ENCODE results near the gene CHRNB1.

CHRNB1 gene

DNA sequence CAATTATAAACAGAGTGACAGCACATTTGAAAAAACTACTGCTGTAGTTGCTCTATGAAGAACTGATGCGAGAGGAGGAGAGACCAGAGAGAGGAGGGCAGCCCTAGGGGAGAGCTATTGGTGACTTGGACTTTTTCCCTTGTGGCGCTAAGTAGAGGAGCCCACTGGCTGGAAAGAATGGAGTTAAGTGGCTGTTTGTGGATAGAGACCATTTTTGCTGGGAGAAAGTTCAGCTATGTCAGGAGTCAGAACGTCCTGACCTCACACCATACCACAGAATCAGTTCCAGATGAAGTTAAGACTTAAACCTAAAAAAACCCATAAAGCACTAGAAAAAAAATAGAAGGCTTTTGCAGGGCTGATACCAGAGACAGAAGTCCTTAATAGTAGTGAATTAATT, 41.3 kb downstream of the CHRNB1 start:
- DNase-seq = no peak

DNA sequence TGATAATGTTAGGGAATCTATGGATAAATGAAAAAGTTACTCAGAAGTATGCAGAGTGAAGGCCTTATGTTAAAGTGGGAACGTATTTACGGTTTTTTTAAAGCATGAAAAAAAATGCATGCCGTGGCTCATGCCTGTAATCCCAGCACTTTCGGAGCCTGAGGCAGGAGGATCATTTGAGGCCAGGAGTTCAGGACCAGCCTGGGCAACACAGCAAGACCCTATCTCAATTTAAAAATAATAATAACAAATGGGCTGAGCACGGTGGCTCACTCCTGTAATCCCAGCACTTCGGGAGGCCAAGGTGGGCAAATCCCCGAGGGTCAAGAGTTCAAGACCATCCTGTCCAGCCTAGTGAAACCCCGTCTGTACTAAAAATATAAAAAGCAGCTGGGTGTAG, 45.3 kb downstream of the CHRNB1 start:
- DNase-seq = no peak

DNA sequence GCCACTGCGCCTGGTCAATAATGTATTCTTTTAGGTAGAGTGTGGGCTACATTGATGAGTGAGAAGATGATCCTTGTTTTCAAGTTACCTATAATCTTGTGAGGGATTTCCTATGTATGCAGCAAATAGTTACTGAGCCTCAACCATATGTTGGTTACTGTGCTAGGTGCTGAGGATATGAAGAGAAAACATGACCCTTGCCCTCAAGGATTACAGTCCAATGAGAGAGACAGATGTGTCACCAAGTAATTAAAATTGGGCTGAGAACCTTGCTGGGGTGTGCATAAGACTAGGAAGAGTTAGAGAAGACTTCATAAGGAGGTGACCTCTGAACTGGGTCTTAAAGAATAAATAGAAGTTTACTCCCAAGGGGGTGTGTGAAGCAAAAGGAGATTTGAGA, 46.7 kb downstream of the CHRNB1 start:
- DNase-seq = no peak

- no peak for DNase-seq
Measured at GRCh38 chr17:7493941-7494340, 49.1 kb downstream of the CHRNB1 start.

- DNase-seq = no peak
Measured at GRCh38 chr17:7495906-7496434, 51.1 kb downstream of the CHRNB1 start.

- no peak for DNase-seq
Measured at GRCh38 chr17:7496470-7497183, 51.8 kb downstream of the CHRNB1 start.

DNA sequence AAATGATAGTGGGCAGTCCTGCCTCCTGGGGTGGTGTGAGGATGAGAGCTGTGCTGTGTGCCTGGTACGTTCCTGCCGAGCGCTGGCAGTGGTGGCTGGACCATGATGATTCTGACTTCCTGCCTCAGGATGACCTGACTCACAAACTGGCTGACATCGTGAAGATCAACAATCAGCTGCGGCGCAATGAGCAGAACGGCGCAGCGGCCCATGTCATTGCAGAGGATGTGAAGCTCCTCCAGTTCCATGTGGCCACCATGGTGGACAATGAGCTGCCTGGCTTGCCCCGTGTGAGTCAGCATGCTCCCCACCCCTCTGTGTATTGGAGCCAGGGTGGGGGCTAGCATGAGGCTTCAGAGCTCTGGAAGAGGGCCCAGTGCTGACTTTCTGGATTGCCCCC, 52.4 kb downstream of the CHRNB1 start:
- no peak for DNase-seq

DNA sequence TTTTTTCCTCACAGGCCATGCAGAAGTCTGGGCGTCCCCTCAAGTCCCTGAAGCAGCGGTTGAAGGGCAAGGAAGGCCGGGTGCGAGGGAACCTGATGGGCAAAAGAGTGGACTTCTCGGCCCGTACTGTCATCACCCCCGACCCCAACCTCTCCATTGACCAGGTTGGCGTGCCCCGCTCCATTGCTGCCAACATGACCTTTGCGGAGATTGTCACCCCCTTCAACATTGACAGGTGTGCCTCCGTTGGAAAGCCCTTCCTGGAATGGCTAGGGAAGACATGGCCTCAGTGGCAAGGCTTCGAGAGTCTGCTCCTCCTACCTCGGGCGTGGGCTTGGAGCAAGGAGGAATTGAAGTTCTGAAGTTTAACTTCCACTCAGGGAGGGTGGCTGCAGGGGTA, 52.8 kb downstream of the CHRNB1 start:
- no peak for DNase-seq

DNA sequence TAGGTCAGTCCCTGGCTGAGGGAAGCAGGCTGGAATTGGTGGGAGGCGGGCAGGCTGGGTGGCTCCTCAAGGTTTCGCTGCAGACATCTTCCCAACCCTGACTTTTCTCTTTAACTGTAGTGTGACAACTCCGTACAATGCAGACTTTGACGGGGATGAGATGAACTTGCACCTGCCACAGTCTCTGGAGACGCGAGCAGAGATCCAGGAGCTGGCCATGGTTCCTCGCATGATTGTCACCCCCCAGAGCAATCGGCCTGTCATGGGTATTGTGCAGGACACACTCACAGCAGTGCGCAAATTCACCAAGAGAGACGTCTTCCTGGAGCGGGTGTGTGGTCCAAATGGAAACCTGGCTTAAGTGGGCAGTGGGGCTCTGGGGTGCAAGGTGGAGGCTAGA, 54.3 kb downstream of the CHRNB1 start:
- no peak for DNase-seq

GRCh38 chr17:7501729-7502128, 56.9 kb downstream of the CHRNB1 start:
- DNase-seq = no peak

DNA sequence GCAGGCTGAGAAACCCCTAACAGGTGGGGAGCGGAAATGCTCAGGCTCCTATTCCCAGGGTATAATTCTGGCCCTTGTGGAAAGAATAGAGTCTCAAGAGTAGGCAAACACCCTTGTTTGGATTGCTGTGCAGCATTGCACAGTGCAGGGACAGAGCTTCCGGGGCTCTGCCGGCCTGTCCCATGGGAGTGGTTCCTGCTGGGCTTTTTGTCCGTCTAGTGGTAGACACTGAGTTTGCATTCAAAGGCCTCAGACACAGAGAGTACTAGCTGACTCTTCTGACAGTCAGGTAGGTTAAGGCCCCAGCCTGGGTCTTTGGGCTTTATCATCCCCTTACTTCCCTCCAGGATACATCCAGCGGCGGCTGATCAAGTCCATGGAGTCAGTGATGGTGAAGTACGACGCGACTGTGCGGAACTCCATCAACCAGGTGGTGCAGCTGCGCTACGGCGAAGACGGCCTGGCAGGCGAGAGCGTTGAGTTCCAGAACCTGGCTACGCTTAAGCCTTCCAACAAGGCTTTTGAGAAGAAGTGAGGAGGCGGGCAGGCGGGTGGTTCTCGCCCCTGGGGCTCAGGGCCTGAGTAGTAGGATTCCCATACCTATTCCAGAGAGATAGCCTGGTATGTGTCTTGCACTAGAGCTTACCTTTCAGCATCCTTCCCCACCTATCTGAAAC, 57.4 kb downstream of the CHRNB1 start:
- DNase-seq = no peak

- DNase-seq = no peak
Measured at GRCh38 chr17:7502987-7503386, 58.1 kb downstream of the CHRNB1 start.

DNA sequence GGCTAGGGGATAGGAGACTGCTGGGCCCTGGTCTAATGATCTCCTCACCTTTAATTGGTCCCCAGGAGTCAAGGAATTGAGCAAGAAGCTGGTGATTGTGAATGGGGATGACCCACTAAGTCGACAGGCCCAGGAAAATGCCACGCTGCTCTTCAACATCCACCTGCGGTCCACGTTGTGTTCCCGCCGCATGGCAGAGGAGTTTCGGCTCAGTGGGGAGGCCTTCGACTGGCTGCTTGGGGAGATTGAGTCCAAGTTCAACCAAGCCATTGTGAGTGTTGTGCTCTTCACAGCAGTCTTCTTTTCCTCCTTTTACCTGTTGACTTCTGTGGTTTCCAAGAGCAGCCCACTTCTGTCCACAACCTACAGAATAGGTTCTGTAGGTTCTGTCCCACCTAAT, 58.7 kb downstream of the CHRNB1 start:
- DNase-seq = no peak
